ENCODE results near the gene TGFBR3L. TPM values are rescaled to one million over a fixed set of nuclear protein-coding genes. Genes with fewer than 3 reads are reported as not detected.
"Not testable (repeated sequence)": the region's sequence is repeated elsewhere in the genome, so short reads cannot be mapped to it uniquely, and the experiment has no call there.

The TGFBR3L gene
- total RNA-seq, 3 donors from 2014 or later (not counting 1 experiment from before 2014, with no cell fraction given) = 3.5 to 4.6 (median 4.4) TPM

DNA sequence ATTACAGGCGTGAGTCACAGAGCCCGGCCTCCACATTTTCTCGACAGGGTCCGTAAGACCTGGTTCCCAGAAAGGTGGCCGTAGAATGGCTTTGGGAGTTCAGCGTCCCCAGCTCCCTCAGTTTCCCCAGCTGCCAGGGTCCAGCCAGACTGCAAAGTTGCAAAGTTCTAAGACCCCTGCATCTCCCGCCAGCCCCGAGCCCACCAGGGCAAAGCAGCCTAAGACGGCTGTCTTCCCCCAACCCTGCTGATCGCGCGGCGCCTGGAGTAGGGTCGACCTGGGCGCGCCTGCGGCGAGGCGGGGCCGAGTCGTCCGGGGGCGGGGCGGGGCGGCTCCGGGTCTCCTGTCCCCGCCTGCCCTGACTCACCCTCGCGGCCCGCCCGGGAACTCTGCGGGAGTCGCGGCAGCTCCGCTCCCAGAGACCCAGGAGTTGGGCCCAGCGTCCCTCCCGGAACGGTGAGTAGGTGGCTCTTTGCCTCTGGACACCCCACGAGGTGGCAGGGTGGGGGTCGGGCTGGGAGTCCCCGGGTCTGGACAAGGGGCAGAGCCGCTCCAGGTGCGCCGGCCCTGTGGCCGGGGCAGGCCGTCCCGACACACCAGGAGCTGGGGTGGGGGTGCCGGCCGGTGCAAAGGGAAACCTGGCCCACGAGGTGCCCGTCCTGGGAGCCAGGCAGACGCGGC lies 26.3 kb upstream of the TGFBR3L start, which contains the start of gene LRRC8E:
LRRC8E (plus strand) TSS at position 366 of the 681 bp plus-strand sequence. CDS start 7,094 bp downstream, outside the sequence.
- Mint-ChIP-seq H3K9me3 (no peaks in the 10 kb centered on the region), H3K4me3 (no peak within 1 kb of the TSS), H3K36me3 (no peaks in the 10 kb centered on the region), H3K27me3 (ENCODE audit: low read depth in 2 of 2) (peaks cover 0 to 10% of the 10 kb centered on the region in 2 donors), H3K4me1 (no peaks in the 10 kb centered on the region), H3K27ac (no peak within 1 kb of the TSS)
- Histone ChIP-seq H3K4me3 (ENCODE audit: low read length) (no peak within 1 kb of the TSS), H3K36me3 (ENCODE audit: control insufficient read depth, insufficient read depth, low read length) (no peaks in the 10 kb centered on the region), H3K27me3 (ENCODE audit: control insufficient read depth, insufficient read depth, low read length) (peaks cover 15% of the 10 kb centered on the region), H3K27ac (ENCODE audit: low read length) (no peak within 1 kb of the TSS), H3K9me3 (ENCODE audit: control insufficient read depth, insufficient read depth, low read length) (no peaks in the 10 kb centered on the region), H3K4me1 (ENCODE audit: control insufficient read depth, insufficient read depth, low read length) (no peaks in the 10 kb centered on the region)
- intact Hi-C loops (cut with micrococcal nuclease) = no loop called here
- ATAC-seq = peak in 2 of 3 donors; percentile 57 to 76
- WGBS (ENCODE audit: insufficient coverage) = 12% methylated on average over 53 of the region's 53 CpGs
- TF ChIP-seq CTCF (IDR thresholded peaks at IDR 0.05) = no peak
- peak in 1 of 2 donors; percentile 37 for DNase-seq

DNA sequence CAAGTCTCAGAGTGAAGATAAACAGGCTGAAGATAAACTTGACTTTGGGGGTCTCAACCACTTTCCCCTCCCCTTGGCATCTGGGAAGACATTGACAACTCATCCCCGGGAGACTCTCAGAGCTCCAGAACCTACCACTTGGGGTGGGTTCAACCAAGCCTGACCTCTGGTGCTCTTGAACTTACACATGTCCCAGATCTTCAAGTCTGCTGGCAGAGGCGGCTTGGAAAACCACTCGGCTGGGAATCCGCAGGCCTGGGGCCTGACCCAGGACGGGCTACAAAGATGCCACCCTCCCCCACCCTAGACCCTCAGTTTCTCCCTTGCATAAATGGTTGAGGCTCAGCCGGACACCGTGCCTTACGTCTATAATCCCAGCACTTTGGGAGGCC lies 25.8 kb upstream of the TGFBR3L start:
- no peak for TF ChIP-seq CTCF (IDR thresholded peaks at IDR 0.05)
- Mint-ChIP-seq H3K27ac (no peak overlapping the region), H3K4me1 (no peaks in the 10 kb centered on the region), H3K9me3 (no peaks in the 10 kb centered on the region), H3K4me3 (no peak overlapping the region), H3K27me3 (ENCODE audit: low read depth in 2 of 2) (peaks cover 0 to 10% of the 10 kb centered on the region in 2 donors), H3K36me3 (no peaks in the 10 kb centered on the region)
- ATAC-seq (no peak), DNase-seq (no peak)
- Histone ChIP-seq H3K36me3 (ENCODE audit: control insufficient read depth, insufficient read depth, low read length) (no peaks in the 10 kb centered on the region), H3K9me3 (ENCODE audit: control insufficient read depth, insufficient read depth, low read length) (no peaks in the 10 kb centered on the region), H3K4me3 (ENCODE audit: low read length) (no peak overlapping the region), H3K4me1 (ENCODE audit: control insufficient read depth, insufficient read depth, low read length) (no peaks in the 10 kb centered on the region), H3K27ac (ENCODE audit: low read length) (no peak overlapping the region), H3K27me3 (ENCODE audit: control insufficient read depth, insufficient read depth, low read length) (peaks cover 15% of the 10 kb centered on the region)
- WGBS (ENCODE audit: insufficient coverage) = 82% methylated on average over 8 of the region's 8 CpGs
- intact Hi-C loops (cut with micrococcal nuclease) = no loop called here

DNA sequence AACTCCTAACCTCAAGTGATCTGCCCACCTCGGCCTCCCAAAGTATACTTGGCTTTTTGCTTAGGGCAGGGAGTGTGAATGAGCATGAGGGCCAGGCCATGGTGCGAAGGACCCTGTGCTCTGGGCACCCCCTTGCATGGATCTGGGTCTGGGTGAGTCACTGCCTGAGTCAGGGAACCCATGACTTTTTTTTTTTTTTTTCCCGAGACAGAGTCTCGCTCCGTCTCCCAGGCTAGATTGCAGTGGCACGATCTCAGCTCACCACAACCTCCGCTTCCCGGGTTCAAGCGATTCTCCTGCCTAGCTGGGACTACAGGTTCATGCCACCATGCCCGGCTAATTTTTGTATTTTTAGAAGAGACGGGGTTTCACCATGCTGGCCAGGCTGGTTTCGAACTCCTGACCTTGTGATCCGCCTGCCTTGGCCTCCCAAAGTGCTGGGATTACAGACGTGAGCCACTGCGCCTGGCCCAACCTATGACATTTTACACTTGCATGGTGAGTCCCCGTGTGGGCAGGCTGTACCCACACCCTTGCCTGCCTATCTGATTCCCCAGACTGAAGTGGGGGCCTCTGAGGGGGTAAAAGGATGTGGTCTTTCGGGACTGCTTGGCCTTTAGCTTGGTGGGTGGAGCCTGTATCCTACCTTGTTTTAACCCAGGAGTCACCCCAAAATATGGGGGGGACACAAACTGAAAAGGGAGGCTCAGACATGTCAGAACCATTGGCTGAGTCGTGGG lies 21.1 kb upstream of the TGFBR3L start:
- H3K9me3 Mint-ChIP-seq; H3K27ac Mint-ChIP-seq; H3K4me1 ChIP-seq (ENCODE audit: control insufficient read depth, insufficient read depth, low read length); H3K27ac ChIP-seq (ENCODE audit: low read length); DNase-seq; H3K4me1 Mint-ChIP-seq; H3K27me3 ChIP-seq (ENCODE audit: control insufficient read depth, insufficient read depth, low read length); H3K9me3 ChIP-seq (ENCODE audit: control insufficient read depth, insufficient read depth, low read length); H3K4me3 ChIP-seq (ENCODE audit: low read length); ATAC-seq; H3K4me3 Mint-ChIP-seq; H3K27me3 Mint-ChIP-seq (ENCODE audit: low read depth in 2 of 2); H3K36me3 ChIP-seq (ENCODE audit: control insufficient read depth, insufficient read depth, low read length); H3K36me3 Mint-ChIP-seq; intact Hi-C loops (cut with micrococcal nuclease): not testable (repeated sequence)
- WGBS (ENCODE audit: insufficient coverage) = 74% methylated on average over 18 of the region's 18 CpGs

GRCh38 chr19:7894612-7895309 lies 19.9 kb upstream of the TGFBR3L start:
- Histone ChIP-seq H3K4me3 (ENCODE audit: low read length) (no peak overlapping the region), H3K27me3 (ENCODE audit: control insufficient read depth, insufficient read depth, low read length) (no peaks in the 10 kb centered on the region), H3K27ac (ENCODE audit: low read length) (no peak overlapping the region), H3K4me1 (ENCODE audit: control insufficient read depth, insufficient read depth, low read length) (no peaks in the 10 kb centered on the region), H3K36me3 (ENCODE audit: control insufficient read depth, insufficient read depth, low read length) (no peaks in the 10 kb centered on the region), H3K9me3 (ENCODE audit: control insufficient read depth, insufficient read depth, low read length) (no peaks in the 10 kb centered on the region)
- Mint-ChIP-seq H3K27me3 (ENCODE audit: low read depth in 2 of 2) (peaks cover 0 to 5% of the 10 kb centered on the region in 2 donors), H3K4me3 (no peak overlapping the region), H3K27ac (no peak overlapping the region), H3K36me3 (no peaks in the 10 kb centered on the region), H3K4me1 (no peaks in the 10 kb centered on the region), H3K9me3 (no peaks in the 10 kb centered on the region)
- no peak for DNase-seq
- intact Hi-C loops (cut with micrococcal nuclease) = no loop called here
- ATAC-seq = no peak
- TF ChIP-seq CTCF (IDR thresholded peaks at IDR 0.05) = no peak
- 70% methylated on average over 18 of the region's 18 CpGs for WGBS (ENCODE audit: insufficient coverage)
